Kidney epithelial cell (primary cell): Measurements from ENCODE around the gene SYPL2. TPM values are rescaled to one million over a fixed set of nuclear protein-coding genes. Genes with fewer than 3 reads are reported as not detected.

Experiments used
- DNase-seq: peaks from one replicate; pipeline ENCODE4 v3.0.0-alpha.2; 2010; ENCODE audit warnings: low read depth
- H3K27me3 ChIP-seq: 2 replicates; pipeline ENCODE4 v1.6.0; 2011; ENCODE audit warnings: low read length; ENCODE audit not compliant: control insufficient read depth, insufficient read depth
- H3K36me3 ChIP-seq: 2 replicates; pipeline ENCODE4 v1.5.1; 2011; ENCODE audit warnings: low read length; ENCODE audit not compliant: control insufficient read depth, insufficient read depth
- H3K4me3 ChIP-seq: 2 replicates; pipeline ENCODE4 v1.5.1; 2011; ENCODE audit warnings: low read depth, mild to moderate bottlenecking, control low read depth, low read length
- CTCF ChIP-seq: IDR thresholded peaks from 2 replicates; pipeline ENCODE4 v1.5.1; 2011; ENCODE audit warnings: mild to moderate bottlenecking, moderate library complexity, low read length, control low read depth, inconsistent platforms; ENCODE audit not compliant: insufficient read depth, poor library complexity, severe bottlenecking
- total RNA-seq: library from RNA; depleted of rRNA; stranded (reverse); fragments of >200 nt; gene quantifications from 2 replicates; pipeline ENCODE4 v1.2.3, GENCODE V29; 2015

SYPL2 gene
- total RNA-seq, 1 donor from 2014 or later = 1.2 TPM

GRCh38 chr1:109514846-109515245, 48.5 kb downstream of the SYPL2 start:
- no peak overlapping the region for H3K4me3 ChIP-seq
- H3K27me3 ChIP-seq = peaks cover 5% of the 10 kb centered on the region
- TF ChIP-seq CTCF = no peak
- no peak for DNase-seq
- H3K36me3 ChIP-seq = no peaks in the 10 kb centered on the region

GRCh38 chr1:109516872-109517271, 50.5 kb downstream of the SYPL2 start:
- Histone ChIP-seq H3K36me3 (no peaks in the 10 kb centered on the region), H3K27me3 (peaks cover 3% of the 10 kb centered on the region), H3K4me3 (no peak overlapping the region)
- TF ChIP-seq CTCF = no peak
- DNase-seq = no peak

GRCh38 chr1:109517337-109517736, 51.0 kb downstream of the SYPL2 start:
- Histone ChIP-seq H3K4me3 (no peak overlapping the region), H3K36me3 (no peaks in the 10 kb centered on the region), H3K27me3 (peaks cover 7% of the 10 kb centered on the region)
- no peak for TF ChIP-seq CTCF
- no peak for DNase-seq

- peaks cover 8% of the 10 kb centered on the region for H3K27me3 ChIP-seq
- no peaks in the 10 kb centered on the region for H3K36me3 ChIP-seq
- TF ChIP-seq CTCF = no peak
- H3K4me3 ChIP-seq = no peak overlapping the region
- no peak for DNase-seq
These were observed 54.9 kb downstream of the SYPL2 start for GRCh38 chr1:109521002-109521951.

GRCh38 chr1:109522026-109522425, 55.7 kb downstream of the SYPL2 start:
- Histone ChIP-seq H3K27me3 (peaks cover 8% of the 10 kb centered on the region), H3K4me3 (no peak overlapping the region), H3K36me3 (no peaks in the 10 kb centered on the region)
- no peak for TF ChIP-seq CTCF
- DNase-seq = no peak

- peaks cover 8% of the 10 kb centered on the region for H3K27me3 ChIP-seq
- no peaks in the 10 kb centered on the region for H3K36me3 ChIP-seq
- no peak for DNase-seq
- TF ChIP-seq CTCF = no peak
- H3K4me3 ChIP-seq = no peak overlapping the region
These were observed 57.4 kb downstream of the SYPL2 start for GRCh38 chr1:109523706-109524105.
